22Rv1 (cell line): Measurements from ENCODE around the gene BMP7.

Experiments
- H3K27ac ChIP-seq: fragments of 450-650 bp; 2 replicates; pipeline ENCODE4 v1.5.1; 2017
- CTCF ChIP-seq: fragments of 450-650 bp; IDR thresholded peaks from 2 replicates; pipeline ENCODE4 v1.5.1; 2017; ENCODE audit warnings: mild to moderate bottlenecking
- ZFX ChIP-seq: fragments of 450-650 bp; IDR thresholded peaks from 2 replicates; pipeline ENCODE4 v1.6.1; 2017; ENCODE audit warnings: antibody characterized with exemption, borderline replicate concordance

The BMP7 gene

GRCh38 chr20:57231161-57231560 lies 35.3 kb downstream of the BMP7 start:
- TF ChIP-seq CTCF, result no peak
- no peak for TF ChIP-seq ZFX
- H3K27ac ChIP-seq, result no peak overlapping the region

GRCh38 chr20:57230247-57230646 lies 36.2 kb downstream of the BMP7 start:
- no peak for TF ChIP-seq CTCF
- TF ChIP-seq ZFX, result no peak
- no peak overlapping the region for H3K27ac ChIP-seq

- no peak overlapping the region for H3K27ac ChIP-seq
- TF ChIP-seq ZFX, result no peak
- no peak for TF ChIP-seq CTCF
Measured at GRCh38 chr20:57229490-57229889, 37.0 kb downstream of the BMP7 start.

GRCh38 chr20:57225830-57226229 lies 40.6 kb downstream of the BMP7 start:
- no peak overlapping the region for H3K27ac ChIP-seq
- TF ChIP-seq CTCF (no peak), ZFX (no peak)

- H3K27ac ChIP-seq, result no peak overlapping the region
- TF ChIP-seq CTCF (no peak), ZFX (no peak)
Measured at GRCh38 chr20:57225197-57225733, 41.2 kb downstream of the BMP7 start.

GRCh38 chr20:57224641-57225138 lies 41.8 kb downstream of the BMP7 start:
- TF ChIP-seq CTCF (no peak), ZFX (no peak)
- no peak overlapping the region for H3K27ac ChIP-seq

- no peak overlapping the region for H3K27ac ChIP-seq
- TF ChIP-seq ZFX, result no peak
- TF ChIP-seq CTCF, result no peak
Measured at GRCh38 chr20:57223648-57224489, 42.6 kb downstream of the BMP7 start.
